HUES6 (cell line): ENCODE measurements around the gene FNDC3B.
"Not testable (repeated sequence)": the region's sequence is repeated elsewhere in the genome, so short reads cannot be mapped to it uniquely, and the experiment has no call there.

Experiments used
- H3K27ac ChIP-seq: 2 replicates; pipeline ENCODE4 v1.7.0; 2013; ENCODE audit warnings: low read depth, mild to moderate bottlenecking, low read length, inconsistent platforms
- H3K27me3 ChIP-seq: 2 replicates; pipeline ENCODE4 v1.6.1; 2013; ENCODE audit warnings: low read length; ENCODE audit not compliant: control insufficient read depth, insufficient read depth
- H3K36me3 ChIP-seq: 2 replicates; pipeline ENCODE4 v1.6.1; 2013; ENCODE audit warnings: low read length; ENCODE audit not compliant: control insufficient read depth, insufficient read depth
- H3K4me1 ChIP-seq: 2 replicates; pipeline ENCODE4 v1.6.1; 2013; ENCODE audit warnings: low read length; ENCODE audit not compliant: control insufficient read depth, insufficient read depth
- H3K4me3 ChIP-seq: 2 replicates; pipeline ENCODE4 v1.5.1; 2013; ENCODE audit warnings: low read depth, low read length
- H3K9ac ChIP-seq: one replicate; pipeline ENCODE4 v1.6.1; 2013; ENCODE audit warnings: mild to moderate bottlenecking, low read length
- H3K9me3 ChIP-seq: 2 replicates; pipeline ENCODE4 v1.6.1; 2013; ENCODE audit warnings: low read depth, low read length; ENCODE audit not compliant: control insufficient read depth, insufficient read depth

The FNDC3B gene

GRCh38 chr3:172245241-172245640 lies 205.9 kb downstream of the FNDC3B start:
- Histone ChIP-seq H3K4me1 (peaks cover 18% of the 10 kb centered on the region), H3K9me3 (peaks cover 34% of the 10 kb centered on the region), H3K36me3 (peaks cover 32% of the 10 kb centered on the region), H3K27ac (no peak overlapping the region), H3K9ac (no peak overlapping the region), H3K4me3 (no peak overlapping the region), H3K27me3 (no peaks in the 10 kb centered on the region)

- H3K36me3 ChIP-seq = peaks cover 25% of the 10 kb centered on the region
- no peak overlapping the region for H3K4me3 ChIP-seq
- H3K4me1 ChIP-seq = peaks cover 18% of the 10 kb centered on the region
- H3K27ac ChIP-seq = no peak overlapping the region
- H3K9ac ChIP-seq = no peak overlapping the region
- H3K27me3 ChIP-seq = no peaks in the 10 kb centered on the region
- peaks cover 24% of the 10 kb centered on the region for H3K9me3 ChIP-seq
Measured at GRCh38 chr3:172246107-172246844, 206.9 kb downstream of the FNDC3B start.

GRCh38 chr3:172247525-172248274 lies 208.3 kb downstream of the FNDC3B start:
- Histone ChIP-seq H3K4me3 (no peak overlapping the region), H3K9me3 (peaks cover 10% of the 10 kb centered on the region), H3K36me3 (peaks cover 20% of the 10 kb centered on the region), H3K27me3 (no peaks in the 10 kb centered on the region), H3K27ac (no peak overlapping the region; the same call in 1 of the 2 replicates), H3K4me1 (peaks cover 18% of the 10 kb centered on the region), H3K9ac (no peak overlapping the region)

GRCh38 chr3:172249039-172249438 lies 209.7 kb downstream of the FNDC3B start:
- H3K9ac ChIP-seq = no peak overlapping the region
- peaks cover 18% of the 10 kb centered on the region for H3K36me3 ChIP-seq
- no peaks in the 10 kb centered on the region; the same call in 1 of the 2 replicates for H3K9me3 ChIP-seq
- no peak overlapping the region for H3K27ac ChIP-seq
- H3K27me3 ChIP-seq = no peaks in the 10 kb centered on the region
- H3K4me1 ChIP-seq = peaks cover 18% of the 10 kb centered on the region
- no peak overlapping the region for H3K4me3 ChIP-seq

- Histone ChIP-seq H3K27ac (no peak overlapping the region), H3K9me3 (no peaks in the 10 kb centered on the region), H3K4me1 (peaks cover 18% of the 10 kb centered on the region), H3K4me3 (no peak overlapping the region), H3K27me3 (no peaks in the 10 kb centered on the region), H3K9ac (no peak overlapping the region), H3K36me3 (peaks cover 23% of the 10 kb centered on the region)
Measured at GRCh38 chr3:172251211-172251610, 211.8 kb downstream of the FNDC3B start.

- Histone ChIP-seq H3K9me3 (no peaks in the 10 kb centered on the region), H3K36me3 (peaks cover 28% of the 10 kb centered on the region), H3K9ac (no peak overlapping the region), H3K27ac (no peak overlapping the region), H3K27me3 (no peaks in the 10 kb centered on the region), H3K4me3 (no peak overlapping the region), H3K4me1 (peaks cover 4% of the 10 kb centered on the region)
Measured at GRCh38 chr3:172253200-172253599, 213.8 kb downstream of the FNDC3B start.

GRCh38 chr3:172254542-172254941 lies 215.2 kb downstream of the FNDC3B start:
- no peak overlapping the region for H3K27ac ChIP-seq
- no peaks in the 10 kb centered on the region for H3K9me3 ChIP-seq
- peaks cover 14% of the 10 kb centered on the region; the same call in 1 of the 2 replicates for H3K4me1 ChIP-seq
- H3K27me3 ChIP-seq = no peaks in the 10 kb centered on the region
- peaks cover 28% of the 10 kb centered on the region for H3K36me3 ChIP-seq
- no peak overlapping the region for H3K9ac ChIP-seq
- no peak overlapping the region for H3K4me3 ChIP-seq

GRCh38 chr3:172255321-172255720 lies 215.9 kb downstream of the FNDC3B start:
- Histone ChIP-seq H3K36me3 (peaks cover 28% of the 10 kb centered on the region), H3K4me1 (peaks cover 14% of the 10 kb centered on the region; the same call in 1 of the 2 replicates)
- H3K4me3 ChIP-seq, H3K27ac ChIP-seq, H3K9me3 ChIP-seq, H3K27me3 ChIP-seq, H3K9ac ChIP-seq: not testable (repeated sequence)

GRCh38 chr3:172256101-172256734 lies 216.8 kb downstream of the FNDC3B start:
- Histone ChIP-seq H3K4me3 (no peak overlapping the region), H3K27me3 (no peaks in the 10 kb centered on the region), H3K9me3 (no peaks in the 10 kb centered on the region), H3K36me3 (peaks cover 29% of the 10 kb centered on the region), H3K4me1 (peaks cover 18% of the 10 kb centered on the region; the same call in 1 of the 2 replicates), H3K27ac (no peak overlapping the region), H3K9ac (no peak overlapping the region)

- Histone ChIP-seq H3K27me3 (no peaks in the 10 kb centered on the region), H3K4me3 (no peak overlapping the region), H3K9ac (no peak overlapping the region), H3K36me3 (peaks cover 23% of the 10 kb centered on the region), H3K4me1 (peaks cover 25% of the 10 kb centered on the region), H3K27ac (no peak overlapping the region), H3K9me3 (no peaks in the 10 kb centered on the region)
Measured at GRCh38 chr3:172257648-172258400, 218.4 kb downstream of the FNDC3B start.
